ENCODE results near the gene CFAP20DC. TPM values are rescaled to one million over a fixed set of nuclear protein-coding genes. Genes with fewer than 3 reads are reported as not detected.

Gene CFAP20DC
- total and polyA plus RNA-seq, 10 of the 15 experiments (the other 5 are each of a cell fraction or from before 2014, with no cell fraction given) = 0.53 to 11.6 (median 2.0) TPM

- no peak for TF ChIP-seq ZBTB40 (IDR thresholded peaks at IDR 0.05; ENCODE audit: borderline replicate concordance)
Observed at GRCh38 chr3:58824777-58825176, 225.0 kb downstream of the CFAP20DC start (continued).

- H3K27ac ChIP-seq (ENCODE audit: control insufficient read depth, insufficient read depth) = no peak overlapping the region
- in situ Hi-C loops (cut with MboI) = loop anchor here (10.0 kb wide), 1 partner anchor 231 kb away; the partner anchor contains the start of gene CFAP20DC
- DNase-seq (ENCODE audit: low read depth, low spot score) (no peak), FAIRE-seq (no peak), ATAC-seq (peak; percentile 66)
- H4K20me1 ChIP-seq (ENCODE audit: control insufficient read depth, insufficient read depth) = no peaks in the 10 kb centered on the region
- H3K4me3 ChIP-seq = no peak overlapping the region
- ChIA-PET RAD21 (ENCODE audit: unreplicated experiment) (interaction anchor here (0.7 to 6.8 kb wide), 29 partner anchors 12 to 1033 kb away, joined by 3 to 102 read pairs (median 4); no protein-coding TSS in a partner anchor), CTCF (interaction anchor here (0.6 to 7.6 kb wide), 54 partner anchors 11 to 1186 kb away, joined by 3 to 180 read pairs (median 5); no protein-coding TSS in a partner anchor), SMC1A (ENCODE audit: uncharacterized antibody, unreplicated experiment) (interaction anchor here (0.6 to 6.4 kb wide), 57 partner anchors 11 to 1037 kb away, joined by 3 to 136 read pairs (median 4); partner anchors contain the start of gene CFAP20DC), POLR2A (interaction anchor here (0.6 to 0.9 kb wide), 3 partner anchors 38 to 1051 kb away, joined by 3 read pairs; no protein-coding TSS in a partner anchor)
- WGBS (ENCODE audit: insufficient coverage, insufficient replicate concordance, low lambda C conversion rate, missing lambda C conversion rate) = under 1% methylated on average over 7 of the region's 7 CpGs
- no TSS peak for BruUV-seq (replicated peaks)
- H3K79me2 ChIP-seq (ENCODE audit: control insufficient read depth, insufficient read depth, low read length) = no peaks in the 10 kb centered on the region
- H3K27me3 ChIP-seq (replicated peaks in 1 of 2; ENCODE audit: control insufficient read depth in 2 of 2, insufficient read depth in 2 of 2, low read length in 1 of 2) = no peaks in the 10 kb centered on the region
- H3K4me2 ChIP-seq (ENCODE audit: control insufficient read depth, insufficient read depth) = no peak overlapping the region
- intact Hi-C loops (cut with micrococcal nuclease; ENCODE audit: unreplicated experiment) = loop anchor here (1.0 to 10.0 kb wide), 3 partner anchors 171 to 229 kb away; no protein-coding TSS in a partner anchor
- no peaks in the 10 kb centered on the region for H3K4me1 ChIP-seq (ENCODE audit: control insufficient read depth, insufficient read depth, low read length)
- no peak overlapping the region for H3K9ac ChIP-seq (ENCODE audit: control insufficient read depth, insufficient read depth, low read length)
- H3K36me3 ChIP-seq (ENCODE audit: control insufficient read depth in 2 of 2, insufficient read depth in 2 of 2, low read length in 1 of 2) = no peaks in the 10 kb centered on the region
- TF ChIP-seq NR2C1 (IDR thresholded peaks at IDR 0.05) (no peak), RAD21 (IDR thresholded peaks at IDR 0.05; ENCODE audit: insufficient read depth, low read depth, low read length) (peak; percentile 80), SMAD1 (IDR thresholded peaks at IDR 0.05; ENCODE audit: low read depth, partially characterized antibody) (no peak), GATAD2B (conservative IDR thresholded peaks at IDR 0.05; ENCODE audit: low read depth) (no peak), MAX (IDR thresholded peaks at IDR 0.05; ENCODE audit: low read depth, low read length) (no peak), RUNX3 (IDR thresholded peaks at IDR 0.05; ENCODE audit: low read length) (no peak), PAX5 (IDR thresholded peaks at IDR 0.05; ENCODE audit: borderline replicate concordance, low read depth, low read length) (no peak), SMC3 (IDR thresholded peaks at IDR 0.05; ENCODE audit: borderline replicate concordance, low read length) (peak; percentile 66), CTCF (IDR thresholded peaks at IDR 0.05 in 2 of 3, conservative IDR thresholded peaks at IDR 0.05 in 1 of 3; ENCODE audit: control insufficient read depth in 2 of 3, extremely low read depth in 1 of 3, insufficient read depth in 1 of 3, low read depth in 3 of 3, low read length in 3 of 3) (peak; percentile 46 to 67 (median 51))
- no peaks in the 10 kb centered on the region for H3K9me3 ChIP-seq (replicated peaks; ENCODE audit: control insufficient read depth, insufficient read depth, low read length)
- H2AFZ ChIP-seq (ENCODE audit: control insufficient read depth, low read depth, low read length) = no peak overlapping the region
Observed at GRCh38 chr3:58824285-58824684, 225.5 kb downstream of the CFAP20DC start.
